HEK293 (cell line): ENCODE data around the gene MTG1.

Experiments
- ATF2 ChIP-seq: fragments of 450-650 bp; formaldehyde crosslinking; IDR thresholded peaks from 2 replicates; pipeline ENCODE4 v1.5.1; 2016; ENCODE audit warnings: missing biosample characterization, missing genetic modification characterization, low read depth
- GFI1B ChIP-seq: fragments of 450-650 bp; formaldehyde crosslinking; IDR thresholded peaks from 2 replicates; pipeline ENCODE4 v1.5.1; 2016; ENCODE audit warnings: missing biosample characterization, missing genetic modification characterization
- KLF1 ChIP-seq: fragments of 450-650 bp; formaldehyde crosslinking; IDR thresholded peaks from 2 replicates; pipeline ENCODE4 v1.5.1; 2016; ENCODE audit warnings: missing biosample characterization, missing genetic modification characterization
- MYNN ChIP-seq: fragments of 450-650 bp; formaldehyde crosslinking; IDR thresholded peaks from 2 replicates; pipeline ENCODE4 v1.5.1; 2016; ENCODE audit warnings: missing biosample characterization, missing genetic modification characterization, borderline replicate concordance
- OSR2 ChIP-seq: fragments of 450-650 bp; formaldehyde crosslinking; IDR thresholded peaks from 2 replicates; pipeline ENCODE4 v1.5.1; 2016; ENCODE audit warnings: missing biosample characterization, missing genetic modification characterization
- REPIN1 ChIP-seq: fragments of 450-650 bp; formaldehyde crosslinking; IDR thresholded peaks from 2 replicates; pipeline ENCODE4 v1.5.1; 2017; ENCODE audit warnings: missing biosample characterization, missing genetic modification characterization, low read depth
- SP7 ChIP-seq: fragments of 450-650 bp; formaldehyde crosslinking; IDR thresholded peaks from 2 replicates; pipeline ENCODE4 v1.5.1; 2016; ENCODE audit warnings: missing biosample characterization, missing genetic modification characterization
- ZEB2 ChIP-seq: fragments of 450-650 bp; formaldehyde crosslinking; IDR thresholded peaks from 2 replicates; pipeline ENCODE4 v1.5.1; 2016; ENCODE audit warnings: missing biosample characterization, missing genetic modification characterization
- ZFP3 ChIP-seq: fragments of 450-650 bp; formaldehyde crosslinking; IDR thresholded peaks from 2 replicates; pipeline ENCODE4 v1.5.1; 2016; ENCODE audit warnings: low read depth, missing biosample characterization, missing genetic modification characterization
- ZFP37 ChIP-seq: fragments of 450-650 bp; formaldehyde crosslinking; IDR thresholded peaks from 2 replicates; pipeline ENCODE4 v1.5.1; 2016; ENCODE audit warnings: missing biosample characterization, missing genetic modification characterization
- ZIC2 ChIP-seq: fragments of 450-650 bp; formaldehyde crosslinking; IDR thresholded peaks from 2 replicates; pipeline ENCODE4 v1.5.1; 2016; ENCODE audit warnings: missing biosample characterization, missing genetic modification characterization
- ZNF10 ChIP-seq: fragments of 450-650 bp; formaldehyde crosslinking; IDR thresholded peaks from 2 replicates; pipeline ENCODE4 v1.5.1; 2017; ENCODE audit warnings: missing biosample characterization, missing genetic modification characterization
- ZNF121 ChIP-seq: fragments of 450-650 bp; formaldehyde crosslinking; IDR thresholded peaks from 2 replicates; pipeline ENCODE4 v1.5.1; 2016; ENCODE audit warnings: missing biosample characterization, missing genetic modification characterization
- ZNF140 ChIP-seq: fragments of 450-650 bp; formaldehyde crosslinking; IDR thresholded peaks from 2 replicates; pipeline ENCODE4 v1.5.1; 2016; ENCODE audit warnings: missing biosample characterization, missing genetic modification characterization
- ZNF16 ChIP-seq: fragments of 450-650 bp; formaldehyde crosslinking; IDR thresholded peaks from 2 replicates; pipeline ENCODE4 v1.5.1; 2016; ENCODE audit warnings: low read depth, missing biosample characterization, missing genetic modification characterization
- ZNF19 ChIP-seq: fragments of 450-650 bp; formaldehyde crosslinking; IDR thresholded peaks from 2 replicates; pipeline ENCODE4; 2016; ENCODE audit warnings: missing biosample characterization, missing genetic modification characterization, low read depth
- ZNF202 ChIP-seq: fragments of 450-650 bp; formaldehyde crosslinking; IDR thresholded peaks from 2 replicates; pipeline ENCODE4 v1.5.1; 2016; ENCODE audit warnings: missing biosample characterization, missing genetic modification characterization, borderline replicate concordance
- ZNF211 ChIP-seq: fragments of 450-650 bp; formaldehyde crosslinking; IDR thresholded peaks from 2 replicates; pipeline ENCODE4 v1.5.1; 2016; ENCODE audit warnings: low read depth, missing biosample characterization, missing genetic modification characterization
- ZNF221 ChIP-seq: fragments of 450-650 bp; formaldehyde crosslinking; IDR thresholded peaks from 2 replicates; pipeline ENCODE4 v1.5.1; 2017; ENCODE audit warnings: missing biosample characterization, missing genetic modification characterization, borderline replicate concordance
- ZNF280C ChIP-seq: fragments of 450-650 bp; formaldehyde crosslinking; IDR thresholded peaks from 2 replicates; pipeline ENCODE4 v1.5.1; 2016; ENCODE audit warnings: missing biosample characterization, missing genetic modification characterization
- ZNF311 ChIP-seq: fragments of 450-650 bp; formaldehyde crosslinking; IDR thresholded peaks from 2 replicates; pipeline ENCODE4 v1.5.1; 2017; ENCODE audit warnings: missing biosample characterization, missing genetic modification characterization, borderline replicate concordance
- ZNF335 ChIP-seq: fragments of 450-650 bp; formaldehyde crosslinking; conservative IDR thresholded peaks from 2 replicates; pipeline ENCODE4 v1.5.1; 2016; ENCODE audit warnings: missing biosample characterization, missing genetic modification characterization
- ZNF366 ChIP-seq: fragments of 450-650 bp; formaldehyde crosslinking; conservative IDR thresholded peaks from 2 replicates; pipeline ENCODE4 v1.5.1; 2016; ENCODE audit warnings: missing biosample characterization, missing genetic modification characterization
- ZNF404 ChIP-seq: fragments of 450-650 bp; formaldehyde crosslinking; IDR thresholded peaks from 2 replicates; pipeline ENCODE4 v1.5.1; 2017; ENCODE audit warnings: missing biosample characterization, missing genetic modification characterization
- ZNF416 ChIP-seq: fragments of 450-650 bp; formaldehyde crosslinking; IDR thresholded peaks from 2 replicates; pipeline ENCODE4 v1.5.1; 2016; ENCODE audit warnings: missing biosample characterization, missing genetic modification characterization
- ZNF580 ChIP-seq: fragments of 450-650 bp; formaldehyde crosslinking; IDR thresholded peaks from 2 replicates; pipeline ENCODE4 v1.5.1; 2016; ENCODE audit warnings: missing biosample characterization, missing genetic modification characterization
- ZNF585B ChIP-seq: fragments of 450-650 bp; formaldehyde crosslinking; IDR thresholded peaks from 2 replicates; pipeline ENCODE4 v1.5.1; 2016; ENCODE audit warnings: missing biosample characterization, missing genetic modification characterization
- ZNF626 ChIP-seq: fragments of 450-650 bp; sonication (Bioruptor Pico); formaldehyde crosslinking; IDR thresholded peaks from 2 replicates; pipeline ENCODE4 v1.5.1; 2018; ENCODE audit warnings: missing biosample characterization, missing genetic modification characterization, inconsistent platforms
- ZNF629 ChIP-seq: fragments of 450-650 bp; formaldehyde crosslinking; IDR thresholded peaks from 2 replicates; pipeline ENCODE4 v1.5.1; 2017; ENCODE audit warnings: missing biosample characterization, missing genetic modification characterization
- ZNF670 ChIP-seq: fragments of 450-650 bp; formaldehyde crosslinking; IDR thresholded peaks from 2 replicates; pipeline ENCODE4 v1.5.1; 2016; ENCODE audit warnings: missing biosample characterization, missing genetic modification characterization, low read depth
- ZNF776 ChIP-seq: fragments of 450-650 bp; formaldehyde crosslinking; IDR thresholded peaks from 2 replicates; pipeline ENCODE4 v1.5.0; 2017; ENCODE audit warnings: missing biosample characterization, missing genetic modification characterization, borderline replicate concordance
- ZNF791 ChIP-seq: fragments of 450-650 bp; formaldehyde crosslinking; IDR thresholded peaks from 2 replicates; pipeline ENCODE4 v1.5.1; 2016; ENCODE audit warnings: missing biosample characterization, missing genetic modification characterization
- ZNF792 ChIP-seq: fragments of 450-650 bp; formaldehyde crosslinking; IDR thresholded peaks from 2 replicates; pipeline ENCODE4 v1.5.1; 2016; ENCODE audit warnings: missing biosample characterization, missing genetic modification characterization
- ZSCAN16 ChIP-seq: fragments of 450-650 bp; formaldehyde crosslinking; IDR thresholded peaks from 2 replicates; pipeline ENCODE4 v1.5.1; 2016; ENCODE audit warnings: missing biosample characterization, missing genetic modification characterization
- ZSCAN23 ChIP-seq: fragments of 450-650 bp; formaldehyde crosslinking; IDR thresholded peaks from 2 replicates; pipeline ENCODE4 v1.5.1; 2016; ENCODE audit warnings: missing biosample characterization, missing genetic modification characterization
- TF ChIP-seq, protein P1 (sequence below): fragments of 450-650 bp; formaldehyde crosslinking; IDR thresholded peaks from 2 replicates; pipeline ENCODE4 v1.5.1; 2016; ENCODE audit warnings: missing biosample characterization, missing genetic modification characterization, low read depth

Gene MTG1

DNA sequence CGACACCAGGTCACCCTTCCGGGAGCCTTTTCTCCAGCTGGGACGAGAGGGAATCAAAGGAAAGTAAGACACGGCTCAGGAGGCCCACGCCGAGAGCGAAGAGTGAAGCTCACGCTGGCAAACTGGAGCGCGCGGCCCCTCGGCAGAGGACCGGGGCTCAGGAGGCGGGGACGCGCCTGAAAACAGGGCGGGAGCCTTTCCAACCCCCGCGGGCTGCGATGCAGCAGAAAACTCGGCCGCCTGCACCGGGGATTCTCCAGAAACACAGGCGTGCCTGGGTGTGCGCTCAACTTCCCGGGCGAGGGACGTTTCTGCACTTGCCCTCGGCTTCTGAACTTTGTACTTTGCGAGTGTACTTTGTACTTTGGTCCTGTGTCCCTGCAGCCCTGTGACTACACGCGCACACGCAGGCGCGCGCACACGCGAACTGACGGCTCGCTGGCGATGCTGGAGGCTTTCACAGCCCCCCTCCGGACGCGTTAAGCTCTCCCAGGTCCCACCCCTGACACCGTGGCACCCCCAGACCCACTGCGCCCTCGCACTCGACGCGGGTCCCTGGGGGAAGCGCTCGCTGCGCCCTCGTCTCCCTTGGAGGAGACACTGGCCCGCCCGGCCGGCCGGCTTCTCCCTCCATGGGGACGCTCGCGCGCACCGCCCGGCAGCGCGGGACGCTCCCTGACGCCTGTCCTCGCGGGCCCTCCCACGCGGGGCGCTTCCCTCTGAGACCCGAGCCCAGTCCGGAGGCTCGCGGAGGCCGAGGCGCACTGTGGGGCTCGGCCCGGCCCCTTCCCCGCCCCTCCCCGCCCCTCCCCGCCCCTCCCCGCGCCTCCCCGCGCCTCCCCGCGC is 15.5 kb upstream of the MTG1 start (continued):
- no peak for TF ChIP-seq ZNF791
- TF ChIP-seq ZNF19: no peak
- TF ChIP-seq REPIN1: no peak
- TF ChIP-seq ZNF670 (tag by site-specific recombination): no peak
- 0 out of 2 replicates have a peak, but pooled peaks have one; percentile 18 for TF ChIP-seq ZEB2
- no peak for TF ChIP-seq ZNF629 (tag by site-specific recombination)
- TF ChIP-seq SP7 (tag by site-specific recombination): peak; percentile 28; the same call in 1 of the 2 replicates
- TF ChIP-seq KLF1 (tag by site-specific recombination): no peak
- no peak for TF ChIP-seq ZNF792 (tag by site-specific recombination)
- no peak for TF ChIP-seq ZNF202
- TF ChIP-seq, protein P1, sequence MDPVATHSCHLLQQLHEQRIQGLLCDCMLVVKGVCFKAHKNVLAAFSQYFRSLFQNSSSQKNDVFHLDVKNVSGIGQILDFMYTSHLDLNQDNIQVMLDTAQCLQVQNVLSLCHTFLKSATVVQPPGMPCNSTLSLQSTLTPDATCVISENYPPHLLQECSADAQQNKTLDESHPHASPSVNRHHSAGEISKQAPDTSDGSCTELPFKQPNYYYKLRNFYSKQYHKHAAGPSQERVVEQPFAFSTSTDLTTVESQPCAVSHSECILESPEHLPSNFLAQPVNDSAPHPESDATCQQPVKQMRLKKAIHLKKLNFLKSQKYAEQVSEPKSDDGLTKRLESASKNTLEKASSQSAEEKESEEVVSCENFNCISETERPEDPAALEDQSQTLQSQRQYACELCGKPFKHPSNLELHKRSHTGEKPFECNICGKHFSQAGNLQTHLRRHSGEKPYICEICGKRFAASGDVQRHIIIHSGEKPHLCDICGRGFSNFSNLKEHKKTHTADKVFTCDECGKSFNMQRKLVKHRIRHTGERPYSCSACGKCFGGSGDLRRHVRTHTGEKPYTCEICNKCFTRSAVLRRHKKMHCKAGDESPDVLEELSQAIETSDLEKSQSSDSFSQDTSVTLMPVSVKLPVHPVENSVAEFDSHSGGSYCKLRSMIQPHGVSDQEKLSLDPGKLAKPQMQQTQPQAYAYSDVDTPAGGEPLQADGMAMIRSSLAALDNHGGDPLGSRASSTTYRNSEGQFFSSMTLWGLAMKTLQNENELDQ (tag by site-specific recombination): no peak
- no peak for TF ChIP-seq ZNF416 (tag by site-specific recombination)
- TF ChIP-seq ZNF366 (tag by site-specific recombination): no peak
- TF ChIP-seq ZNF311 (tag by site-specific recombination): no peak
- TF ChIP-seq ZIC2 (tag by site-specific recombination): peak; percentile 72
- TF ChIP-seq ZNF776: no peak
- TF ChIP-seq ZNF626 (tag by site-specific recombination): no peak
- TF ChIP-seq ZNF280C (tag by site-specific recombination): no peak
- TF ChIP-seq ZNF121 (tag by site-specific recombination): no peak
- no peak for TF ChIP-seq MYNN (tag by site-specific recombination)
- TF ChIP-seq ZSCAN23 (tag by site-specific recombination): no peak
- no peak for TF ChIP-seq OSR2
- TF ChIP-seq ZNF404: no peak
- no peak for TF ChIP-seq ZFP3 (tag by site-specific recombination)
- no peak for TF ChIP-seq ZNF221 (tag by site-specific recombination)
- no peak for TF ChIP-seq ZFP37 (tag by site-specific recombination)
- TF ChIP-seq ZNF10: no peak
- TF ChIP-seq ZNF140 (tag by site-specific recombination): no peak
- no peak for TF ChIP-seq ZNF211 (tag by site-specific recombination)
- no peak for TF ChIP-seq ZSCAN16 (tag by site-specific recombination)
- TF ChIP-seq ZNF335: peak; percentile 91
- no peak for TF ChIP-seq ATF2 (tag by site-specific recombination)
- no peak for TF ChIP-seq ZNF580
- no peak for TF ChIP-seq GFI1B
- no peak for TF ChIP-seq ZNF16 (tag by site-specific recombination)
- no peak for TF ChIP-seq ZNF585B
